ENCODE data around the gene C13orf46. TPM values are rescaled to one million over a fixed set of nuclear protein-coding genes. Genes with fewer than 3 reads are reported as not detected.

Gene C13orf46
- polyA plus RNA-seq, 2 donors = 0.04 to 0.26 TPM

GRCh38 chr13:113935001-113935844 is 38.7 kb downstream of the C13orf46 start:
- Histone ChIP-seq H3K36me3 (ENCODE audit: control insufficient read depth in 2 of 2, insufficient read depth in 2 of 2, low read length in 1 of 2) (no peaks in the 10 kb centered on the region), H3K27me3 (ENCODE audit: control insufficient read depth in 1 of 2, insufficient read depth in 2 of 2, low read length in 2 of 2) (no peaks in the 10 kb centered on the region), H3K4me3 (ENCODE audit: low read depth in 1 of 2, low read length in 2 of 2) (no peak overlapping the region), H3K27ac (ENCODE audit: low read depth in 2 of 2, low read length in 1 of 2) (no peak overlapping the region), H3K4me1 (ENCODE audit: control insufficient read depth in 2 of 2, insufficient read depth in 2 of 2, low read length in 1 of 2) (peaks cover 0 to 1% of the 10 kb centered on the region in 2 donors), H3K9me3 (ENCODE audit: control insufficient read depth in 2 of 2, insufficient read depth in 1 of 2, low read depth in 1 of 2, low read length in 1 of 2) (no peaks in the 10 kb centered on the region)
- WGBS, 2 donors = 43 to 55% methylated on average over 21 of the region's 21 CpGs

- H3K27me3 ChIP-seq (ENCODE audit: control insufficient read depth in 1 of 2, insufficient read depth in 2 of 2, low read length in 2 of 2) = no peaks in the 10 kb centered on the region
- H3K4me3 ChIP-seq (ENCODE audit: low read depth in 1 of 2, low read length in 2 of 2) = no peak overlapping the region
- H3K9me3 ChIP-seq (ENCODE audit: control insufficient read depth in 2 of 2, insufficient read depth in 1 of 2, low read depth in 1 of 2, low read length in 1 of 2) = no peaks in the 10 kb centered on the region
- H3K27ac ChIP-seq (ENCODE audit: low read depth in 2 of 2, low read length in 1 of 2) = no peak overlapping the region
- H3K4me1 ChIP-seq (ENCODE audit: control insufficient read depth in 2 of 2, insufficient read depth in 2 of 2, low read length in 1 of 2) = peaks cover 0 to 1% of the 10 kb centered on the region in 2 donors
- 86 to 90% methylated on average over 14 of the region's 14 CpGs for WGBS, 2 donors
- H3K36me3 ChIP-seq (ENCODE audit: control insufficient read depth in 2 of 2, insufficient read depth in 2 of 2, low read length in 1 of 2) = no peaks in the 10 kb centered on the region
Measured at GRCh38 chr13:113934576-113934975, 39.3 kb downstream of the C13orf46 start.

DNA sequence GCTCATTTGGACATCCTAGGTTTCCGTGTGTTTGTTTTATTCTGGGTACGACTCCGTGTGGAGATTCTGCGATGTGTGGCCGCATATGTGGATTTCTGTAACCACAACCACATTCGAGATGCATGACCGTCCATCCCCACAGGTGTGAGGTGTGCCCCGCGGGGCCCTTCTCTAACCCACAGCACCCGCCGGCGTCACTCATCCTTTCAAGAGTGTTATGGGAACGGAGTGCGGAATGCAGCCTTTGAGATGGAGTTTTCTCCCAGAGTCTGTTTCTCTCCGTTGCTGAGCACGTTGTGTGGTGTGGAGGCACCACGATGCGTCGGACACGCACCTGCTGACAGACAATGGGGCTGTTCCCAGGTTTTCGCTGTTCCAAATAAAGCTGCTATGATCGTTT is 40.0 kb downstream of the C13orf46 start:
- H3K4me1 ChIP-seq (ENCODE audit: control insufficient read depth in 2 of 2, insufficient read depth in 2 of 2, low read length in 1 of 2) = peaks cover 0 to 7% of the 10 kb centered on the region in 2 donors
- H3K27me3 ChIP-seq (ENCODE audit: control insufficient read depth in 1 of 2, insufficient read depth in 2 of 2, low read length in 2 of 2) = no peaks in the 10 kb centered on the region
- H3K36me3 ChIP-seq (ENCODE audit: control insufficient read depth in 2 of 2, insufficient read depth in 2 of 2, low read length in 1 of 2) = no peaks in the 10 kb centered on the region
- no peak overlapping the region for H3K4me3 ChIP-seq (ENCODE audit: low read depth in 1 of 2, low read length in 2 of 2)
- H3K27ac ChIP-seq (ENCODE audit: low read depth in 2 of 2, low read length in 1 of 2) = no peak overlapping the region
- WGBS, 2 donors = 94 to 96% methylated on average over 22 of the region's 22 CpGs
- H3K9me3 ChIP-seq (ENCODE audit: control insufficient read depth in 2 of 2, insufficient read depth in 1 of 2, low read depth in 1 of 2, low read length in 1 of 2) = no peaks in the 10 kb centered on the region

GRCh38 chr13:113931841-113932459 is 41.9 kb downstream of the C13orf46 start:
- H3K27ac ChIP-seq (ENCODE audit: low read depth in 2 of 2, low read length in 1 of 2) = no peak overlapping the region
- no peaks in the 10 kb centered on the region for H3K36me3 ChIP-seq (ENCODE audit: control insufficient read depth in 2 of 2, insufficient read depth in 2 of 2, low read length in 1 of 2)
- H3K4me1 ChIP-seq (ENCODE audit: control insufficient read depth in 2 of 2, insufficient read depth in 2 of 2, low read length in 1 of 2) = peaks cover 0 to 12% of the 10 kb centered on the region in 2 donors
- WGBS, 2 donors = 81% methylated on average over 16 of the region's 16 CpGs
- no peak overlapping the region for H3K4me3 ChIP-seq (ENCODE audit: low read depth in 1 of 2, low read length in 2 of 2)
- no peaks in the 10 kb centered on the region for H3K9me3 ChIP-seq (ENCODE audit: control insufficient read depth in 2 of 2, insufficient read depth in 1 of 2, low read depth in 1 of 2, low read length in 1 of 2)
- no peaks in the 10 kb centered on the region for H3K27me3 ChIP-seq (ENCODE audit: control insufficient read depth in 1 of 2, insufficient read depth in 2 of 2, low read length in 2 of 2)

- whole genome bisulfite sequencing, 2 donors = 81 to 86% methylated on average over 36 of the region's 36 CpGs
- no peaks in the 10 kb centered on the region for H3K27me3 ChIP-seq (ENCODE audit: control insufficient read depth in 1 of 2, insufficient read depth in 2 of 2, low read length in 2 of 2)
- no peak overlapping the region for H3K27ac ChIP-seq (ENCODE audit: low read depth in 2 of 2, low read length in 1 of 2)
- peaks cover 0 to 10% of the 10 kb centered on the region in 2 donors for H3K4me1 ChIP-seq (ENCODE audit: control insufficient read depth in 2 of 2, insufficient read depth in 2 of 2, low read length in 1 of 2)
- H3K9me3 ChIP-seq (ENCODE audit: control insufficient read depth in 2 of 2, insufficient read depth in 1 of 2, low read depth in 1 of 2, low read length in 1 of 2) = no peaks in the 10 kb centered on the region
- H3K4me3 ChIP-seq (ENCODE audit: low read depth in 1 of 2, low read length in 2 of 2) = no peak overlapping the region
- H3K36me3 ChIP-seq (ENCODE audit: control insufficient read depth in 2 of 2, insufficient read depth in 2 of 2, low read length in 1 of 2) = no peaks in the 10 kb centered on the region
Measured at GRCh38 chr13:113930671-113931637, 42.9 kb downstream of the C13orf46 start.

DNA sequence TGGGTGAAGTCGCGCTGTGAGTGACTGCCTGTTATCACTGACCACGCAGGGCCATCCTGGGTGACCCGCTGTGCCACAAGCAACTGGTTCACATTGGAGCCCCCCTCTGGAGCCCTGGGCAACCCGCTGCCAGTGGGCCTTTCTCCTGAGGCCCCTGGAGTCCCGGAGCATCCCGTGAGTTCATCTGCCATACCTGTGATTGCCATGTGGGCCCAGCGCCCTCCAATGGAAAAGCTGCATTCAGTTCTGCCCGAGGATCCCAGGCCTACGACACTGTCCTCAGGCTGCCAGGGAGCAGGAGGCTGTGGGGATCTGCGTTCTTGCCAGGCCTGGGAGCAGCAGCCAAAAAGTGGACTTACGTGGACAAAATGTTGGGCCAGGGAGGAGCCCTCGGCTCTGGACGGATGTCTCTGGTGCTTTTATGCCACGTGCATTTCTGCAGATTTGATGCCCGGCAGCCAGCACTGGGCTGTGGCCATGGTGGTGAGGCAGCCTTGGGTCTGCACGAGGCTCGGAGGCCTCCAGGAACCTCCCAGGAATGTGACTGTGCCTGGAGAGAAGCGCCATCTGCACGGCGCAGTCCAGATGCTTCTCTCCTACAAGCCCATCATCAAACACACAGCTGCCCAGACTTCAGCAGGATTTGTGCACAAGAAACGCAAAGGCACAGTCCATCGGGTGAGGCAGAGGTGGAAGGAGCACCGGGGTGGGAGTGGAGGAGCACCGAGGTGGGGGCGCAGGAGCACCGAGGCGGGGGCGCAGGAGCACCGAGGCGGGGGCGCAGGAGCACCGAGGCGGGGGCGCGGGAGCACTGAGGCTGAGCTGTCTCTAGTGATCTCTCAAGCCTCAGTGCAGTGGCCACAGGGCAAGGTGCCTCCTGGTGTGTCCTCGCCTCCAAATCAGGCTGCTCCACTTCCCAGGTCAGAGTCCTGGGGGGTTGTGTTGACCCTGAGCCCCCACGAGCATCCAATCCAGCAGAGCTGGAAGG is 44.0 kb downstream of the C13orf46 start:
- Histone ChIP-seq H3K4me3 (ENCODE audit: low read depth in 1 of 2, low read length in 2 of 2) (no peak overlapping the region), H3K9me3 (ENCODE audit: control insufficient read depth in 2 of 2, insufficient read depth in 1 of 2, low read depth in 1 of 2, low read length in 1 of 2) (no peaks in the 10 kb centered on the region), H3K27ac (ENCODE audit: low read depth in 2 of 2, low read length in 1 of 2) (no peak overlapping the region), H3K27me3 (ENCODE audit: control insufficient read depth in 1 of 2, insufficient read depth in 2 of 2, low read length in 2 of 2) (no peaks in the 10 kb centered on the region), H3K36me3 (ENCODE audit: control insufficient read depth in 2 of 2, insufficient read depth in 2 of 2, low read length in 1 of 2) (no peaks in the 10 kb centered on the region), H3K4me1 (ENCODE audit: control insufficient read depth in 2 of 2, insufficient read depth in 2 of 2, low read length in 1 of 2) (peaks cover 0 to 10% of the 10 kb centered on the region in 2 donors)
- WGBS, 2 donors = 85 to 86% methylated on average over 37 to 38 of the region's 38 CpGs

DNA sequence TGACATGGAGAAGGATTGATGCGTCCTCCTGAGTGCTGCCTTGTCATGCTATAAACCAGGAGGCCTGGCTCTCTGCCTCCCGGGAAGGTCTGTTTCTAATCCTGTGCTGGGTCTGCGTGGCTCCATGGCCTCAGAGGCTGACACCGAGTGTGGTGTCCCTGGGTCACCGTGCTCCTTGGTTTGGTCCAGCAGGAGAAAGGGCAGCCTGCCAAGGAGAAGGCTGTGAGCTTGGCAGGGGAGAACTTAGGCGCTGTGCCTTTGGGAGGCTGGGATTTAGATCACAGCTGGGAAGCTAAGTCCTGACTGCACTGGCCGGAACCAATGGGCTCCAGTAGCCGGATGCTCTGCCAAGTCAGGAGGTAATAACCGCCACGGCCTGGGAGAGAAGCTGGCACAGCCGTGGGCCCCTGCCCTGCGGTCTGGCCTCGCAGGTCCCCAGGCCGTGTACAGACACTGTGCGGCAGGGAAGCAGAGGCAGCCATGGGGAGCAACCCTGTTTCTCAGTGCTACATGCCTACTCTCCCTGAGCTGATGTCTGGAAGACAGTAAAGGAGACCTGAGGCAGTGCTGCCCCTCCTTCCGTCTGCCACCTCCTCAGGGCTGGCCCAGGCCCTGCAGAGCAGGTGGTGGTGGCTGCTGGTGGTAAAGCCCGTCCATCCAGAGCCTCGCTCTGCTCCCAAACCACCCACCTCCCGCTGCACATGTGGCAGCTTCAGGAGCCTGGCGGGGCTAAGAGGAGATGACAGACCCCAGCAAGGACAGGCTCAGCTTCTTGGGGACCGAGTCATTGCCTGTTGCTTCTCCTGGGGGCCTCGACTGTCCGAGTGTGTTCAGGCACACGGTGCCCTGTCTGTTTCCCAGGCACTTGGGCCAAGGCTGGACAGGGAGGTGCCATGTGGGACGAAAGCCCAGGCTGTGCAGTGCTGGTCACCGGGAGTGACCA is 44.9 kb downstream of the C13orf46 start:
- Histone ChIP-seq H3K27ac (ENCODE audit: low read depth in 2 of 2, low read length in 1 of 2) (peak overlapping the region; percentile 37 to 38), H3K36me3 (ENCODE audit: control insufficient read depth in 2 of 2, insufficient read depth in 2 of 2, low read length in 1 of 2) (no peaks in the 10 kb centered on the region)
- WGBS, 2 donors = 57% methylated on average over 24 to 26 of the region's 26 CpGs

More for the DNA sequence above, 44.9 kb downstream of the C13orf46 start:
- H3K9me3 ChIP-seq (ENCODE audit: control insufficient read depth in 2 of 2, insufficient read depth in 1 of 2, low read depth in 1 of 2, low read length in 1 of 2) = no peaks in the 10 kb centered on the region
- H3K4me1 ChIP-seq (ENCODE audit: control insufficient read depth in 2 of 2, insufficient read depth in 2 of 2, low read length in 1 of 2) = peaks cover 0 to 10% of the 10 kb centered on the region in 2 donors
- H3K27me3 ChIP-seq (ENCODE audit: control insufficient read depth in 1 of 2, insufficient read depth in 2 of 2, low read length in 2 of 2) = no peaks in the 10 kb centered on the region
- no peak overlapping the region for H3K4me3 ChIP-seq (ENCODE audit: low read depth in 1 of 2, low read length in 2 of 2)

All from esophagus (tissue), 2 donors.